ENCODE results near the gene TMCC3.

GRCh38 chr12:94678849-94679248 lies 28.5 kb upstream of the TMCC3 start:
- TF ChIP-seq CTCF (conservative IDR thresholded peaks at IDR 0.05 in 1 of 2, IDR thresholded peaks at IDR 0.05 in 1 of 2; ENCODE audit: extremely low read depth in 1 of 2, insufficient read depth in 1 of 2, low read depth in 1 of 2, low read length in 2 of 2): no peak
- no peak for TF ChIP-seq EZH2 (IDR thresholded peaks at IDR 0.05; ENCODE audit: borderline replicate concordance, low read length)

Data from mammary epithelial cell (primary cell).